ENCODE results near the gene CIC.
A peak's percentile ranks its signal among the peaks of the same experiment; 100 is the strongest.

Gene CIC

DNA sequence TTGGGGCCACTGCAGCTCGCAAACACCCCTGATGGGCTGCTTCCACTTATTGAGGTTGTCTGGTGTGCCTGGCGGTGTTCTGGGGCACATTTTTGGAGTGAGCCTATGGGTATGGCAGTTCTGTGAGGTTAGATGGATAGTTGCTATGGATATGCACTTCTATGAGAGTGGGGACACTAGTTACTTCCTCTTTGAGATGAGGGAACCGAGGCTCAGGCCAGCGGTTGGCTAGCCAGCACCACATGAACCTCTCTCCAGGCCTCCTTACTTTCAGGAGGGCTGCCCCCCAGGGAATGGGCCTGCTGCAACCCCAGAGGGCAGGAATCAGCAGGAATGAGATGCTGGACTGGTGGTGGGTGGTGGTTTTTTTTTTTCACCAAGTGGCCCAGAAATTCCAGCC lies 19.3 kb downstream of the CIC start:
- TF ChIP-seq, protein P1, sequence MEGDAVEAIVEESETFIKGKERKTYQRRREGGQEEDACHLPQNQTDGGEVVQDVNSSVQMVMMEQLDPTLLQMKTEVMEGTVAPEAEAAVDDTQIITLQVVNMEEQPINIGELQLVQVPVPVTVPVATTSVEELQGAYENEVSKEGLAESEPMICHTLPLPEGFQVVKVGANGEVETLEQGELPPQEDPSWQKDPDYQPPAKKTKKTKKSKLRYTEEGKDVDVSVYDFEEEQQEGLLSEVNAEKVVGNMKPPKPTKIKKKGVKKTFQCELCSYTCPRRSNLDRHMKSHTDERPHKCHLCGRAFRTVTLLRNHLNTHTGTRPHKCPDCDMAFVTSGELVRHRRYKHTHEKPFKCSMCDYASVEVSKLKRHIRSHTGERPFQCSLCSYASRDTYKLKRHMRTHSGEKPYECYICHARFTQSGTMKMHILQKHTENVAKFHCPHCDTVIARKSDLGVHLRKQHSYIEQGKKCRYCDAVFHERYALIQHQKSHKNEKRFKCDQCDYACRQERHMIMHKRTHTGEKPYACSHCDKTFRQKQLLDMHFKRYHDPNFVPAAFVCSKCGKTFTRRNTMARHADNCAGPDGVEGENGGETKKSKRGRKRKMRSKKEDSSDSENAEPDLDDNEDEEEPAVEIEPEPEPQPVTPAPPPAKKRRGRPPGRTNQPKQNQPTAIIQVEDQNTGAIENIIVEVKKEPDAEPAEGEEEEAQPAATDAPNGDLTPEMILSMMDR (conservative IDR thresholded peaks at IDR 0.05; ENCODE audit: control insufficient read depth, insufficient read depth, low read depth, low read length): no peak
- no peak for DNase-seq (ENCODE audit: low read depth)
- no peak overlapping the region for H3K4me3 ChIP-seq (ENCODE audit: control insufficient read depth, low read depth, low read length)

GRCh38 chr19:42288881-42289555 lies 20.0 kb downstream of the CIC start:
- TF ChIP-seq, protein P1 (conservative IDR thresholded peaks at IDR 0.05; ENCODE audit: control insufficient read depth, insufficient read depth, low read depth, low read length): no peak
- no peak overlapping the region for H3K4me3 ChIP-seq (ENCODE audit: control insufficient read depth, low read depth, low read length)

DNA sequence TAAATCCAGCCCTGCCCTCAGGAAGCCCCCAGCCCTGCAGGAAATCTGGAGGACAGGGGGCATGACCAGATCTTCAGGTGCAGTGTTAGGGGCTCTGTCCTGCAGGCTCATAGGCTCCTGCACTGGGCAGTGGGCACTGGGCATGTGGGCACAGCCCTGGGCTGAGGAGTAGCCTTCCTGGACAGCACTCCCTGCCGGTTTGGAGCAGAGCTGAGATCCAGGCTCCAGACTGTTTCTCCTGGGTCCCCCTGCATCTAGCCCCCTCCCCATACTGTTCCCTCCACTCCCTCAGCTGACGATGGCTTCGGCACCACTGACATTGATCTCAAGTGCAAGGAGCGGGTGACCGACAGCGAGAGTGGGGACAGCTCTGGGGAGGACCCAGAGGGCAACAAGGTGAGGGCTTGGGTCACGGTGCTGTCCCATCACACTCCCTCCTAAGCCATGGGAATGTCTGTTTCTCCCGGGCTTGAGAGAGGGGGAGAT lies 20.5 kb downstream of the CIC start:
- H3K4me3 ChIP-seq (ENCODE audit: control insufficient read depth, low read depth, low read length): no peak overlapping the region
- DNase-seq (ENCODE audit: low read depth): no peak
- TF ChIP-seq, protein P1 (conservative IDR thresholded peaks at IDR 0.05; ENCODE audit: control insufficient read depth, insufficient read depth, low read depth, low read length): no peak

More at GRCh38 chr19:42288881-42289555, 20.0 kb downstream of the CIC start:
- DNase-seq (ENCODE audit: low read depth): no peak

DNA sequence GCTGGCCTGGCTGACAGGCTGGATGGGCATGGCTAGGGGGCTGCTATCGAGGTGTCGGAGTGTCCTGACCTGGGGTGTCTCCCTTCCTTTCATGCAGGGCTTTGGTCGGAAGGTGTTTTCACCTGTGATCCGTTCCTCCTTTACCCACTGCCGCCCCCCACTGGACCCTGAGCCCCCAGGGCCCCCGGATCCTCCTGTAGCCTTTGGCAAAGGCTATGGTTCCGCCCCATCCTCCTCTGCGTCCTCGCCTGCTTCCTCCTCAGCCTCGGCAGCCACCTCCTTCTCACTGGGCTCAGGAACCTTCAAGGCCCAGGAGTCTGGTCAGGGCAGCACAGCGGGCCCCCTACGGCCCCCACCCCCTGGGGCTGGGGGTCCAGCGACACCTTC lies 21.1 kb downstream of the CIC start:
- DNase-seq (ENCODE audit: low read depth): no peak
- TF ChIP-seq, protein P1 (conservative IDR thresholded peaks at IDR 0.05; ENCODE audit: control insufficient read depth, insufficient read depth, low read depth, low read length): no peak
- H3K4me3 ChIP-seq (ENCODE audit: control insufficient read depth, low read depth, low read length): no peak overlapping the region

DNA sequence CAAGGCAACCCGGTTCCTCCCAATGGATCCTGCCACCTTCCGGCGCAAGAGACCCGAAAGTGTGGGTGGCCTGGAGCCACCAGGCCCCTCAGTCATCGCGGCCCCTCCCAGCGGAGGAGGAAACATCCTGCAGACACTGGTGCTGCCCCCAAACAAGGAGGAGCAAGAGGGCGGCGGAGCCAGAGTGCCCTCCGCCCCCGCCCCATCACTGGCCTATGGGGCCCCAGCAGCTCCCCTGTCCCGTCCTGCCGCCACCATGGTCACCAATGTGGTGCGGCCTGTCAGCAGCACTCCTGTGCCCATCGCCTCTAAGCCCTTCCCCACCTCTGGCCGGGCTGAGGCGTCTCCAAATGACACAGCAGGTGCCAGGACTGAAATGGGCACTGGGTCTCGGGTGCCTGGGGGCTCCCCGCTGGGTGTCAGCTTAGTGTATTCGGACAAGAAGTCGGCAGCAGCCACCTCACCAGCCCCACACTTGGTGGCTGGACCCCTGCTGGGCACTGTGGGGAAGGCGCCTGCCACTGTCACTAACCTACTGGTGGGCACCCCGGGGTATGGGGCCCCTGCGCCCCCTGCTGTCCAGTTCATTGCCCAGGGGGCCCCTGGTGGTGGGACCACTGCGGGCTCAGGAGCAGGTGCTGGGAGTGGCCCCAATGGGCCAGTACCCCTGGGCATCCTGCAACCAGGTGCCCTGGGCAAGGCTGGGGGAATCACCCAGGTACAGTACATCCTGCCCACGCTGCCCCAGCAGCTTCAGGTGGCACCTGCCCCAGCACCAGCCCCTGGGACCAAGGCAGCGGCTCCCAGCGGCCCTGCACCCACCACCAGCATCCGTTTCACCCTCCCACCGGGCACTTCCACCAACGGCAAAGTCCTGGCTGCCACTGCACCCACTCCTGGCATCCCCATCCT lies 21.7 kb downstream of the CIC start:
- no peak overlapping the region for H3K4me3 ChIP-seq (ENCODE audit: control insufficient read depth, low read depth, low read length)
- no peak for DNase-seq (ENCODE audit: low read depth)

GRCh38 chr19:42291435-42291810 lies 22.4 kb downstream of the CIC start:
- TF ChIP-seq, protein P1 (conservative IDR thresholded peaks at IDR 0.05; ENCODE audit: control insufficient read depth, insufficient read depth, low read depth, low read length): no peak
- DNase-seq (ENCODE audit: low read depth): no peak
- H3K4me3 ChIP-seq (ENCODE audit: control insufficient read depth, low read depth, low read length): no peak overlapping the region

More for the DNA sequence above, 21.7 kb downstream of the CIC start:
- TF ChIP-seq, protein P1 (conservative IDR thresholded peaks at IDR 0.05; ENCODE audit: control insufficient read depth, insufficient read depth, low read depth, low read length): peak; percentile 30

Measured in fibroblast of mammary gland (primary cell).